Dendritic cell treated with granulocyte-macrophage colony-stimulating factor and Interleukin-4, amounts not matched to agents 40 ng/mL and 50 ng/mL, for 4 days (primary cell): Measurements from ENCODE around the gene BAHCC1.
A peak's percentile ranks its signal among the peaks of the same experiment; 100 is the strongest.

Experiments
- H3K27ac Mint-ChIP-seq: one replicate; pipeline ENCODE4 v1.8.0; 2022; ENCODE audit warnings: mild to moderate bottlenecking, mixed read lengths
- H3K27me3 Mint-ChIP-seq: one replicate; pipeline ENCODE4 v1.8.0; 2022; ENCODE audit warnings: mild to moderate bottlenecking, mixed read lengths
- H3K36me3 Mint-ChIP-seq: one replicate; pipeline ENCODE4 v1.8.0; 2022; ENCODE audit warnings: low read depth, mixed read lengths
- H3K4me1 Mint-ChIP-seq: one replicate; pipeline ENCODE4 v1.8.0; 2022; ENCODE audit warnings: low read depth, mixed read lengths
- H3K4me3 Mint-ChIP-seq: one replicate; pipeline ENCODE4 v1.8.0; 2022; ENCODE audit warnings: mild to moderate bottlenecking, moderate library complexity, mixed read lengths
- H3K9me3 Mint-ChIP-seq: one replicate; pipeline ENCODE4 v1.8.0; 2022; ENCODE audit warnings: mixed read lengths
- intact Hi-C: fragments of 100-400 bp; cut with micrococcal nuclease; formaldehyde crosslinking; loops from one replicate; pipeline ENCODE4 v1.15.0; 2022

BAHCC1 gene

GRCh38 chr17:81387100-81388090, 7.9 kb upstream of the BAHCC1 start:
- Mint-ChIP-seq H3K4me1 (peaks cover 38% of the 10 kb centered on the region), H3K4me3 (peak overlapping the region; percentile 83), H3K36me3 (peaks cover 22% of the 10 kb centered on the region), H3K9me3 (no peaks in the 10 kb centered on the region), H3K27me3 (peaks cover 40% of the 10 kb centered on the region), H3K27ac (peak overlapping the region; percentile 86)
- intact Hi-C loops: no loop called here

- intact Hi-C loops: no loop called here
- Mint-ChIP-seq H3K36me3 (peaks cover 22% of the 10 kb centered on the region), H3K27ac (peak overlapping the region; percentile 86), H3K4me1 (peaks cover 44% of the 10 kb centered on the region), H3K27me3 (peaks cover 38% of the 10 kb centered on the region), H3K4me3 (peak overlapping the region; percentile 83), H3K9me3 (no peaks in the 10 kb centered on the region)
These were observed 7.1 kb upstream of the BAHCC1 start for GRCh38 chr17:81388091-81388611.

DNA sequence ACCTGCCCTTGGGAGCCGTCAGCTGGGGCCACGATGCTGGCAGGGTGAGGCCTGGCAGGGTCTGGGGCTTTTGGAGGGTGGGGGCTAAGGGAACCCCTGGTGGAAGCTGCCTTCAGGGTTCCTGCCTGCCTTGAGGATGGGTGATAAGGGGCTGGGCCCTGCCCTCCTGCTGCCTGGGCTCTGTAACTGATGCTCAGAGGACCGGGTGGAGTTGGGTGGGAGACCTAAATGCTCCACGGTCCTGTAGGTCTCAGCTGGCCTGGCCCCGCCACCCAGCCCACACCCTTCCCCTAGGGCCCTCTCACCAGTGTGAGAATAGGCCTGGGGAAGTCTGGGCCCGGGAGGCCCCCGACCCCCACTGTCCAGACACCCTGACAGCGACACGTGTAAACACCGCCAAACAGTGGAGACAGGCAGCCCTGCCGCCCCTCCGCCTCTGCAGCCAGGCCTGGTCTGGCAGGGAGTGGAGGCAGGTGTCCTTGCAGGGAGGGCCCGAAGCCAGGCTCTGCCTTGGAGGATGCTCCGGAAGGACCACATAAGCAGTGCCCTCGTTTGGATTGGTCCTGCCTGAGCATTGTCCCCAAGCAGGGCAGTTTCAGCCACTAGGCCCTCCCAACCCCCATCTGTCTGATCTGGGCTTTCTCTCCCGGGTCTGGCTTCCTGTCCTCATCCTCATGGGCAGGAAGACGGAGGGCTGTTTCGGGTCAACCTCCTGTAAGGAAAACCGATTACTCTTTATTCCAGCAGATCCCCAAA, 6.5 kb upstream of the BAHCC1 start:
- Mint-ChIP-seq H3K9me3 (no peaks in the 10 kb centered on the region), H3K27ac (peak overlapping the region; percentile 86), H3K36me3 (peaks cover 22% of the 10 kb centered on the region), H3K27me3 (peaks cover 32% of the 10 kb centered on the region), H3K4me1 (peaks cover 44% of the 10 kb centered on the region), H3K4me3 (no peak overlapping the region)
- intact Hi-C loops: no loop called here

DNA sequence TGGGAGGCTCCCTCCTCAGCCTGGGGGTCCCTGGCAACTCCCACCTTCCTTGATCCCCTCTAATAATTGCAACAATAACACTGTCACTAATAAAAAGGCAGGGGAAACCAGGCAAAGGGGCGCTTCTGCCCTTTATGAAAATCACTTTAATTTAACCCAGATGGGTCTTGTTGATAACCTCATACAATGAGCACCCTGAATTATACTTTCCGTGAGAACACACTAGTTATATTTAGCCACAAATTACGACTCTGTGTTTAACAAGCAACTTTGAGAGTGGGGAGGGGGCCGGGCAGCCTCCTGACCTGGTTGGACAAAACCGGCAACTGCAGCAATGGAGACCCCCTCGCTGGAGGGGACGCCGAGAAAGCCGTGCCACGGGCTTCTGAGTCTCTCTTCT, 5.7 kb upstream of the BAHCC1 start:
- Mint-ChIP-seq H3K9me3 (no peaks in the 10 kb centered on the region), H3K36me3 (peaks cover 22% of the 10 kb centered on the region), H3K27ac (no peak overlapping the region), H3K4me3 (no peak overlapping the region), H3K27me3 (peaks cover 26% of the 10 kb centered on the region), H3K4me1 (peaks cover 51% of the 10 kb centered on the region)
- intact Hi-C loops: no loop called here

DNA sequence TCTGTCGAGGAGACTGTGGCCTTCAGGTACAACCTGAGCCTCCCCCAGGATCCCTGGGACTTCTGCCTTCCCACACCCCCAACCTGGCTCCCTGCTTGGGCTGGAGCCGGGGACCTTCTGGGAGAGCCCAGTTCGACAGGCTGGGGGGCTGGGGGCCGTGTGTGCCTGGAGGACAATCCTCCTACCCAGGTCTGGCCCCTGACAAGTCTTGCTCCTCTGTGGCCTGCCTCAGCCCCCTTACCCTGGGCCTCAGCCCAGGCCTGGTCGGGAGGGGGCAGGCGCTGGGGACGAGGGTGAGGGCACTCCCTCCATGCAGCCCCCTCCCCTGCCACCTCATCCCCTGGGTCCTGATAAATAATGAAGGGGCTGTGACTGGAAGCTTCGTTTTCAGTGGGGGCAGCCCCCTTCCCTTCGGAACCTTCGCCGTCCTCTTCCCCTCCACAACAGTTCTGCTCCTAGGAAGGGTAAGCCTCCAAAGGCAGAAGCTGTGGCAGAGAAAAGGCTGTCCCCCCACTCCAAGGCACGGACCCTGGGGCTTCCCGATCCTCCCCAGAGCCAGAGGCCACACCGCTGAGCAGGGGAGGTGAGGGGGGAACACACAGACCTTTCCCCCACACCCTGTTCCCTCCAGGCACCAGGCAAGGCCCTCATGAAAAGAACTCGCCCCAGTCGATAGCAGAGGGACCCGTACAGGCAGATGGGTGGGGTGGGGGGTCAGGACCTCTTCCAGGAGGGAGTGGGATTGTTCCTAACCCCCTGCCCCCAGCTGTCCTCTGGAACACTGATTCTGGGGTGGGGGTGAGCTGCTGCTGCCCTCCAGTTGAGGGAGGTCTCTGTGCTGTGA, 5.0 kb upstream of the BAHCC1 start:
- Mint-ChIP-seq H3K27me3 (peaks cover 20% of the 10 kb centered on the region), H3K36me3 (peaks cover 22% of the 10 kb centered on the region), H3K27ac (no peak overlapping the region), H3K4me1 (peaks cover 56% of the 10 kb centered on the region), H3K4me3 (no peak overlapping the region), H3K9me3 (no peaks in the 10 kb centered on the region)
- intact Hi-C loops: loop anchor here (10.0 kb wide), 2 partner anchors 95 to 125 kb away; partner anchors contain the start of genes ACTG1 and SLC38A10

DNA sequence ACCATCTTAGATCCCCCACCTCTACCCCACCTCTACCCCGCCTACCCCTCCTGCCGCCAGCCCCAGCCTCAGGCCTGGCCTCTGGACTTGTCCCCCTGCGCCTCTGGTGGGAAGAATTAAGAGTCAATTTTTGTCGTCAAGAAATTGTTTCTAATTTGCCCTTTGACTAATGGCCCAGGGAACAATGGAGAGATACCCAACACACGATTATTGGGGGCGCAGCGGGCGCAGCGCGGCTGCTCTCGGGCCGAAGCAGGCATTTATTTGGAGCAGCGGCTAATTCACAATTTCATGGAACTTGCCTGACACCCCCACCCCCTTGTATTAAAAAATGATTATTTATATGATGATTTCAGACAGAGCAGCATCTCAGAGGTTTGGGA, 4.4 kb upstream of the BAHCC1 start:
- peaks cover 14% of the 10 kb centered on the region for H3K27me3 Mint-ChIP-seq
- peaks cover 56% of the 10 kb centered on the region for H3K4me1 Mint-ChIP-seq

DNA sequence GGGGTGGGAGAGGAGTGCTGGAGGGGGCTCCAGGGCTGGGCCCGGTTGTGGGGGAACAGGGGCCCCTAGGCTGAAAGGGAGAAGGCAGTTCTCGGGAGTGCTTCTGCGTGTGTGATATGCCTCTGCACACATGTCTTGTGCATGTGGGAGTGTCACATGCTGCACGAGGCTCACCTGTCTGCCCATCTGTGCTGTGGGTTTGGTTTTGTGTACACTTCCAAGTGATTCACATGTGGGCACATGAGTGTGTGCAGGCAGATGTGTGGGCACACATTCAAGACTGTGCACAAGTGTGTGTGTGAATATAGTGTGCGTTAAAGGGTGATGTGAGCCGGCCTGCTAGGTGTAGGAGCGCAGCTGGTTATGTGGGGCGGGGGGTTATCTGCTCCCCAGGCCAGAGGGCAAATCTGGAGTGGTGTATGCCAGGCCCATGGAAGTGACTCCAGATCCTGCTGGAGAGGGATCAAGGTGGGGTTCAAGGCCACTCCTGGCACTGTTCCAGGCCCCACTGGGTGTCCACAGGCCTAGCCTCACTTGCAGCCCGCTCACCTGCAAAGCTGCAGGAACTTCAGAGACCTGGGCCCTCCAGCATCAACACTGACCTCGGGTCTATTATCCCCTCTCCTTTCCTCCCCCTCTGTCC, 3.8 kb upstream of the BAHCC1 start:
- peaks cover 52% of the 10 kb centered on the region for H3K4me1 Mint-ChIP-seq
- H3K9me3 Mint-ChIP-seq: no peaks in the 10 kb centered on the region
- H3K27me3 Mint-ChIP-seq: peaks cover 8% of the 10 kb centered on the region
- no peak overlapping the region for H3K27ac Mint-ChIP-seq
- H3K36me3 Mint-ChIP-seq: peaks cover 22% of the 10 kb centered on the region
- intact Hi-C loops: loop anchor here (10.0 kb wide), 2 partner anchors 97 to 123 kb away; partner anchors contain the start of genes ACTG1 and SLC38A10
- peak overlapping the region; percentile 77 for H3K4me3 Mint-ChIP-seq

More for the DNA sequence above, 4.4 kb upstream of the BAHCC1 start:
- H3K27ac Mint-ChIP-seq: no peak overlapping the region
- no peaks in the 10 kb centered on the region for H3K9me3 Mint-ChIP-seq
- no peak overlapping the region for H3K4me3 Mint-ChIP-seq
- intact Hi-C loops: loop anchor here (10.0 kb wide), 2 partner anchors 96 to 124 kb away; partner anchors contain the start of genes ACTG1 and SLC38A10
- H3K36me3 Mint-ChIP-seq: peaks cover 22% of the 10 kb centered on the region

DNA sequence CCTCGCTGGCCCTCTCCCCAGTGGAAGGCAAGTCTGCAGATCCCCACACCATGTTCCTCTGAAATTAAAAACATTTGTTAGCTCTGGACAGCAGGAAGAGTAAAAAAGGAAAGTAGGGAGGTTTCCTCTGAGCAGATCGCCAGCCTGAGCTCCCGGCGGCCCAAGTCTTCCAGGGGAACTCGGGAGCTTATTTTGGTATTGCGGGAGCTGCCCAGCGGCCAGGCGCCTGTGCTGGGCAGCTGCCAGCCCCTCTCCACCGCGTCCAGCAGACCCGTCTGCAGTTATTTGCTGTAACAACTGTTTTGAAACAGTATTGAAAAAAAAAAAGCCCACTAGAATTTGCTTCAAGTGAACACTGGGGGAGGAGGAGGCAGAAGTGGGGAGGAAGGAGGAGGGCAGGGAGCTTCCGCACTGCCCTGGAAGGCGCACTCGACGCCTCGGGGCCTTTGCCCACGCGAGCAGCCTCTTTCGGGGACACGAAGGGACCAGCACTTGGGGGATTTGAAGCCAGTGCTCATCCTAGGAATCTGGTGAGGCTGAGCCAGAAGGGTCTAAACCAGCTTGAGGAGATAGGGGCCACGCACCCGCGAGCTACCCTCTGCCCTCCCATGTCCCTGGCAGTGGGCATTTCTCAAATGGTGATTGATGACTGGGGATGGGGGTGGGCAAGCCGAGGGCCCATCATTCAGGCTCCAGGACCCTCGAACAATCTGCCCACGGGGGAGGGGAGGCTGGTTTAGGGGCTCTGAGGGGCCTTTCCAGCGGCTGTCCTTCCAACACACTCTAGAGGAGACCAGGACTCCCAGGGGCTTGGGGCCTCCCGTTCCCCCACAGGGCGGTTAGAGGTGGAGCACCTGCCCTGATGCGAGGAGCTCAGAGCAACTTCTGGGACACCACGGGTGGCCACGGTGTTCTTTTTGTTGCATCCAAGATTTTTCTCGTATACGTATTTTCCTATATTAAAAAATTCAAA, 3.0 kb upstream of the BAHCC1 start:
- H3K27me3 Mint-ChIP-seq: peaks cover 7% of the 10 kb centered on the region
- peaks cover 51% of the 10 kb centered on the region for H3K4me1 Mint-ChIP-seq
- H3K4me3 Mint-ChIP-seq: peak overlapping the region; percentile 77
- intact Hi-C loops: loop anchor here (10.0 kb wide), 2 partner anchors 97 to 123 kb away; partner anchors contain the start of genes ACTG1 and SLC38A10
- peaks cover 22% of the 10 kb centered on the region for H3K36me3 Mint-ChIP-seq
- H3K27ac Mint-ChIP-seq: peak overlapping the region; percentile 97
- H3K9me3 Mint-ChIP-seq: no peaks in the 10 kb centered on the region

- H3K4me3 Mint-ChIP-seq: peak overlapping the region; percentile 77
- intact Hi-C loops: loop anchor here (10.0 kb wide), 2 partner anchors 98 to 122 kb away; partner anchors contain the start of genes ACTG1 and SLC38A10
- H3K4me1 Mint-ChIP-seq: peaks cover 50% of the 10 kb centered on the region
- peaks cover 22% of the 10 kb centered on the region for H3K36me3 Mint-ChIP-seq
- H3K9me3 Mint-ChIP-seq: no peaks in the 10 kb centered on the region
- H3K27me3 Mint-ChIP-seq: peaks cover 3% of the 10 kb centered on the region
- H3K27ac Mint-ChIP-seq: peak overlapping the region; percentile 97
These were observed 2.2 kb upstream of the BAHCC1 start for GRCh38 chr17:81392909-81393654.

GRCh38 chr17:81393684-81394376, 1.4 kb upstream of the BAHCC1 start:
- H3K4me3 Mint-ChIP-seq: peak overlapping the region; percentile 77
- no peaks in the 10 kb centered on the region for H3K9me3 Mint-ChIP-seq

More at GRCh38 chr17:81393684-81394376, 1.4 kb upstream of the BAHCC1 start:
- H3K36me3 Mint-ChIP-seq: peaks cover 27% of the 10 kb centered on the region
- H3K27ac Mint-ChIP-seq: peak overlapping the region; percentile 97
- H3K4me1 Mint-ChIP-seq: peaks cover 48% of the 10 kb centered on the region
- no peaks in the 10 kb centered on the region for H3K27me3 Mint-ChIP-seq
- intact Hi-C loops: loop anchor here (2.0 to 10.0 kb wide), 3 partner anchors 47 to 121 kb away; partner anchors contain the start of genes ACTG1 and SLC38A10
